B cell (primary cell): Measurements from ENCODE around the gene SCARB1. TPM values are rescaled to one million over a fixed set of nuclear protein-coding genes. Genes with fewer than 3 reads are reported as not detected.

ENCODE experiments used
- ATAC-seq: fragments of 200-7000 bp; cut with Tn5 transposase; one replicate; pipeline ENCODE4 v1.10.0; 2021; ENCODE audit warnings: low read depth, mild to moderate bottlenecking, moderate number of reproducible peaks, moderate library complexity
- CTCF ChIA-PET: fragments of 350-600 bp; sonication (Branson Sonifier 250); formaldehyde crosslinking; loops from one replicate; lab custom pipeline; 2021; ENCODE audit warnings: antibody characterized with exemption, inconsistent platforms; lab: Charles Lee
- POLR2A ChIA-PET: fragments of 350-600 bp; sonication (Branson Sonifier 250); formaldehyde crosslinking; loops from one replicate; lab custom pipeline; 2021; ENCODE audit warnings: antibody characterized with exemption; lab: Charles Lee
- DNase-seq: peaks from one replicate; pipeline ENCODE4 v3.0.0; 2013
- H2AFZ ChIP-seq: 2 replicates; pipeline ENCODE4 v1.6.1; 2012; ENCODE audit warnings: mild to moderate bottlenecking, low read depth, low read length; ENCODE audit not compliant: insufficient read depth, poor library complexity, severe bottlenecking
- H3K27ac ChIP-seq, 2 donors: 1 replicate in 1 of 2; 2 replicates in 1 of 2; pipeline ENCODE4 v1.5.1; 2012 to 2013; ENCODE audit warnings: low read length in 2 of 2, mild to moderate bottlenecking in 2 of 2, moderate library complexity in 1 of 2
- H3K27me3 ChIP-seq, 4 experiments: fragments of 200-600 bp in 1 of 4; sonication (generic) in 1 of 4; replicated peaks in 1 of 4; 1 replicate in 2 of 4; 2 replicates in 2 of 4; pipeline versions ENCODE4 v1.6.1 to v1.7.0; 2013 to 2016; ENCODE audit warnings: low read length in 3 of 4, mild to moderate bottlenecking in 2 of 4, mixed read lengths in 1 of 4, moderate library complexity in 1 of 4; ENCODE audit not compliant: insufficient read depth in 4 of 4, control insufficient read depth in 3 of 4; ENCODE audit errors: control extremely low read depth in 1 of 4
- H3K36me3 ChIP-seq, 2 experiments: replicated peaks in 1 of 2; 1 replicate in 1 of 2; 2 replicates in 1 of 2; pipeline versions ENCODE4 v1.6.1 to v1.7.1; 2013; ENCODE audit warnings: low read length in 1 of 2; ENCODE audit not compliant: insufficient read depth in 2 of 2, control insufficient read depth in 1 of 2; ENCODE audit errors: control extremely low read depth in 1 of 2, extremely low read depth in 1 of 2
- H3K4me1 ChIP-seq, 2 donors: fragments of 200-600 bp in 1 of 2; sonication (generic) in 1 of 2; 1 replicate in 1 of 2; 2 replicates in 1 of 2; pipeline versions ENCODE4 v1.5.1 to v1.6.1; 2013 to 2017; ENCODE audit warnings: low read length in 2 of 2; ENCODE audit not compliant: control insufficient read depth in 2 of 2, insufficient read depth in 2 of 2
- H3K4me2 ChIP-seq: replicated peaks from 2 replicates; pipeline ENCODE3; 2012; ENCODE audit warnings: mild to moderate bottlenecking, low read depth, low read length; ENCODE audit not compliant: poor library complexity, severe bottlenecking
- H3K4me3 ChIP-seq, 5 experiments: fragments of 200-600 bp in 1 of 5; sonication (generic) in 1 of 5; 1 replicate in 3 of 5; 2 replicates in 2 of 5; pipeline versions ENCODE4 v1.5.1 to v1.7.0; 2011 to 2016; ENCODE audit warnings: low read length in 4 of 5, mild to moderate bottlenecking in 4 of 5, low read depth in 2 of 5, control low read depth in 1 of 5, moderate library complexity in 1 of 5; ENCODE audit not compliant: insufficient read depth in 1 of 5; ENCODE audit errors: control extremely low read depth in 1 of 5, extremely low read depth in 1 of 5
- H3K79me2 ChIP-seq: fragments of 200-600 bp; sonication (generic); one replicate; pipeline ENCODE4 v1.6.0; 2016; ENCODE audit warnings: low read length; ENCODE audit not compliant: control insufficient read depth, insufficient read depth
- H3K9ac ChIP-seq: fragments of 200-600 bp; sonication (generic); 2 replicates; pipeline ENCODE4 v1.6.1; 2017; ENCODE audit warnings: mild to moderate bottlenecking, low read length, moderate library complexity
- H3K9me3 ChIP-seq, 3 donors: one replicate each; pipeline versions ENCODE4 v1.6.1 to v1.7.1; 2013; ENCODE audit warnings: low read length in 2 of 3; ENCODE audit not compliant: control insufficient read depth in 2 of 3, insufficient read depth in 1 of 3; ENCODE audit errors: control extremely low read depth in 1 of 3
- H4K20me1 ChIP-seq: 2 replicates; pipeline ENCODE4 v1.6.0; 2012; ENCODE audit warnings: mild to moderate bottlenecking, low read length; ENCODE audit not compliant: insufficient read depth, control insufficient read depth, poor library complexity, severe bottlenecking
- H3K27ac Mint-ChIP-seq: one replicate; pipeline ENCODE4 v1.8.0; 2021; ENCODE audit warnings: mixed read lengths
- H3K27me3 Mint-ChIP-seq: one replicate; pipeline ENCODE4 v1.8.0; 2021; ENCODE audit warnings: mixed read lengths
- H3K4me1 Mint-ChIP-seq: one replicate; pipeline ENCODE4 v1.8.0; 2021; ENCODE audit warnings: mixed read lengths
- H3K4me3 Mint-ChIP-seq: one replicate; pipeline ENCODE4 v1.8.0; 2021; ENCODE audit warnings: mixed read lengths
- H3K9me3 Mint-ChIP-seq: one replicate; pipeline ENCODE4 v1.8.0; 2022; ENCODE audit warnings: mixed read lengths; ENCODE audit not compliant: insufficient read depth
- EZH2 ChIP-seq: IDR thresholded peaks from 2 replicates; pipeline ENCODE4 v1.6.1; 2012; ENCODE audit warnings: borderline replicate concordance, low read depth, mild to moderate bottlenecking, moderate library complexity, low read length; ENCODE audit not compliant: insufficient read depth, poor library complexity, severe bottlenecking
- WGBS: methylation state at CpG from one replicate; pipeline ENCODE4 v1.1.5; 2013; ENCODE audit warnings: missing lambda C conversion rate; ENCODE audit not compliant: insufficient coverage; 5-methylcytosine and 5-hydroxymethylcytosine counted together
- intact Hi-C: fragments of 100-400 bp; cut with micrococcal nuclease; formaldehyde crosslinking; loops from one replicate; pipeline ENCODE4 v1.10.0; 2022
- polyA plus RNA-seq: library from polyadenylated mRNA; depleted of rRNA; stranded (reverse); fragments of >200 nt; gene quantifications from 2 replicates; pipeline ENCODE4 v1.2.3, GENCODE V29; 2012
- total RNA-seq, 2 donors: library from RNA; stranded (reverse); fragments of 120-200 nt in 1 of 2; gene quantifications; 1 replicate in 1 of 2; 2 replicates in 1 of 2; pipeline versions ENCODE4 v1.2.3 to v1.2.4, GENCODE V29; 2013 to 2022
- TF ChIP-seq, protein P1 (sequence below): fragments of 200-600 bp; IDR thresholded peaks from one replicate; pipeline ENCODE4 v1.8.0; 2022; ENCODE audit warnings: antibody characterized with exemption, mild to moderate bottlenecking

Gene SCARB1
- total and polyA plus RNA-seq, 2 donors (not counting 1 experiment from before 2014, with no cell fraction given), result 26.8 to 30.7 TPM

DNA sequence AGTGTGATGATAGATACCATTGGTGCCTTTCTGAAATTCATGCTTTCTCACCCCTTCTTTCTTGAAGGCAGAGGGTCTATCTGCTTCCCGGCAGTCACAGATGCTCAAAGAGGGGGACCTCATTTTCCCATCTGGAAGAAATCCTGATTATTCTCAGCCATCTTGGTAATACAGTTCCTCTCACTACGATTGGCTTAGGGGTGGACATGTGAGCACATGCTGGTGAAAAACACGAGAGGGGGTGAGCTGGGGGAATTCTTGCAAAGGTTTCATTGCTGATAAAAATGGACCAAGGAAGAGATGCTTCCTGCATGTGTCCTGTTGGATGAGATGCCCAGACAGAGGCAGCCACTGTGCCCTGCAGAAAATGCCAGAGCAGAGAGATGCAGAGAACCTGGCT lies 13.8 kb upstream of the SCARB1 start:
- H3K27ac ChIP-seq, result no peak overlapping the region
- H3K9me3 ChIP-seq, result no peaks in the 10 kb centered on the region
- ChIA-PET POLR2A (no interaction called here), CTCF (no interaction called here)
- intact Hi-C loops, result no loop called here
- H3K79me2 ChIP-seq, result no peaks in the 10 kb centered on the region
- peaks cover 15% of the 10 kb centered on the region for H3K4me1 Mint-ChIP-seq
- no peak for DNase-seq
- no peak overlapping the region for H3K4me3 Mint-ChIP-seq
- no peak overlapping the region for H3K27ac Mint-ChIP-seq
- 88% methylated on average over 2 of the region's 3 CpGs for WGBS
- H3K4me2 ChIP-seq, result no peak overlapping the region
- H3K9ac ChIP-seq, result no peak overlapping the region
- peaks cover 0 to 3% (median 0%) of the 10 kb centered on the region in 4 experiments for H3K27me3 ChIP-seq
- TF ChIP-seq, protein P1, sequence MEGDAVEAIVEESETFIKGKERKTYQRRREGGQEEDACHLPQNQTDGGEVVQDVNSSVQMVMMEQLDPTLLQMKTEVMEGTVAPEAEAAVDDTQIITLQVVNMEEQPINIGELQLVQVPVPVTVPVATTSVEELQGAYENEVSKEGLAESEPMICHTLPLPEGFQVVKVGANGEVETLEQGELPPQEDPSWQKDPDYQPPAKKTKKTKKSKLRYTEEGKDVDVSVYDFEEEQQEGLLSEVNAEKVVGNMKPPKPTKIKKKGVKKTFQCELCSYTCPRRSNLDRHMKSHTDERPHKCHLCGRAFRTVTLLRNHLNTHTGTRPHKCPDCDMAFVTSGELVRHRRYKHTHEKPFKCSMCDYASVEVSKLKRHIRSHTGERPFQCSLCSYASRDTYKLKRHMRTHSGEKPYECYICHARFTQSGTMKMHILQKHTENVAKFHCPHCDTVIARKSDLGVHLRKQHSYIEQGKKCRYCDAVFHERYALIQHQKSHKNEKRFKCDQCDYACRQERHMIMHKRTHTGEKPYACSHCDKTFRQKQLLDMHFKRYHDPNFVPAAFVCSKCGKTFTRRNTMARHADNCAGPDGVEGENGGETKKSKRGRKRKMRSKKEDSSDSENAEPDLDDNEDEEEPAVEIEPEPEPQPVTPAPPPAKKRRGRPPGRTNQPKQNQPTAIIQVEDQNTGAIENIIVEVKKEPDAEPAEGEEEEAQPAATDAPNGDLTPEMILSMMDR, result no peak
- no peak for TF ChIP-seq EZH2
- H2AFZ ChIP-seq, result no peak overlapping the region
- no peaks in the 10 kb centered on the region for H3K36me3 ChIP-seq
- H3K4me3 ChIP-seq, result no peak overlapping the region
- no peak for ATAC-seq
- peaks cover 10 to 24% of the 10 kb centered on the region in 2 donors for H3K4me1 ChIP-seq
- no peaks in the 10 kb centered on the region for H4K20me1 ChIP-seq
- H3K9me3 Mint-ChIP-seq, result no peaks in the 10 kb centered on the region
- no peaks in the 10 kb centered on the region for H3K27me3 Mint-ChIP-seq

DNA sequence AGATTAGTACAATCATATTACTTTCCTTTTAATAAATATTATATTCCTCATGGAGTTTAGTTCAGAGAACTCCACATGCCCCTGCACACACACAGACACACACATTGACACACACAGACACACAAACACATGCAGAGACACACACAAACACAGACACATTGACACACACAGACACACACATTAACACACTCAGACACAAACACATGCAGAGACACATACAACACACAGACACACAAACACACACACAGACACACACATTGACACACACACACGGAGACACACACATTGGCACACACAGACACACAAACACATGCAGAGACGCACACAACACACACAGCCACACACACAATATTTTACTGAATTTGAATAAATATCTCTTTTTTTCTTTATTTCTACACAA lies 12.5 kb upstream of the SCARB1 start:
- H3K79me2 ChIP-seq, result no peaks in the 10 kb centered on the region
- ATAC-seq (no peak), DNase-seq (no peak)
- H3K4me1 ChIP-seq, result peaks cover 2 to 13% of the 10 kb centered on the region in 2 donors
- H3K27me3 ChIP-seq, result peaks cover 0 to 3% (median 0%) of the 10 kb centered on the region in 4 experiments
- H2AFZ ChIP-seq, result no peak overlapping the region
- H3K4me2 ChIP-seq, result no peak overlapping the region
- POLR2A ChIA-PET, result no interaction called here
- H3K9ac ChIP-seq, result no peak overlapping the region
- no peaks in the 10 kb centered on the region for H3K9me3 Mint-ChIP-seq
- H3K4me3 Mint-ChIP-seq, result no peak overlapping the region
- H4K20me1 ChIP-seq, result no peaks in the 10 kb centered on the region
- no peak overlapping the region for H3K27ac Mint-ChIP-seq
- H3K4me3 ChIP-seq, result no peak overlapping the region
- intact Hi-C loops, result no loop called here
- 71% methylated on average over 1 of the region's 2 CpGs for WGBS
- peaks cover 5% of the 10 kb centered on the region for H3K4me1 Mint-ChIP-seq
- TF ChIP-seq, protein P1, result no peak
- TF ChIP-seq EZH2, result no peak
- CTCF ChIA-PET, result interaction anchor here (1.0 kb wide), 1 partner anchor 31 kb away, joined by 3 read pairs; no protein-coding TSS in a partner anchor
- no peaks in the 10 kb centered on the region for H3K36me3 ChIP-seq
- H3K9me3 ChIP-seq, result no peaks in the 10 kb centered on the region
- H3K27me3 Mint-ChIP-seq, result no peaks in the 10 kb centered on the region
- no peak overlapping the region for H3K27ac ChIP-seq
